Measurements from ENCODE around the gene MACROD2. TPM values are rescaled to one million over a fixed set of nuclear protein-coding genes. Genes with fewer than 3 reads are reported as not detected.
"Not testable (repeated sequence)": the region's sequence is repeated elsewhere in the genome, so short reads cannot be mapped to it uniquely, and the experiment has no call there.

MACROD2 gene
- total RNA-seq, 1 donor from 2014 or later = not detected

DNA sequence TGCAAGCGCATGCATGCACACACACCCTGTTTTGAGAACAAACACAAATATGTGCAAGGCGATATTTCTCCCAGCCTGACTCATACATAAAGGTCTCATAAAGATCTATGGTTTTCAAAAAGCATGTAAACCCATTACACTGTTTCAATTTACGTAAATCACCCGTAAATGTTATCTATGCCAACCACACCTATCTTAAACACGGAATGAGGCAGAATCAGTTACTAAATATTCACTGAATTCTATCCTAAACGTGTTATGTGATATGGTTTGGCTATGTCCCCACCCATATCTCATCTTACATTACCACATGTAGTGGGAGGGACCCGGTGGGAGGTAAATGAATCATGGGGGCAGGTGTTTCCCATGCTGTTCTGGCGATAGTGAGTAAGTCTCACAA, 1956.3 kb downstream of the MACROD2 start:
- DNase-seq (ENCODE audit: low spot score) = no peak
- Mint-ChIP-seq H3K36me3 (ENCODE audit: low read depth) (no peaks in the 10 kb centered on the region), H3K27ac (no peak overlapping the region), H3K4me1 (ENCODE audit: low read depth) (no peaks in the 10 kb centered on the region), H3K9me3 (no peaks in the 10 kb centered on the region), H3K27me3 (ENCODE audit: insufficient read depth) (no peaks in the 10 kb centered on the region), H3K4me3 (no peak overlapping the region)
- intact Hi-C loops (cut with micrococcal nuclease) = no loop called here

DNA sequence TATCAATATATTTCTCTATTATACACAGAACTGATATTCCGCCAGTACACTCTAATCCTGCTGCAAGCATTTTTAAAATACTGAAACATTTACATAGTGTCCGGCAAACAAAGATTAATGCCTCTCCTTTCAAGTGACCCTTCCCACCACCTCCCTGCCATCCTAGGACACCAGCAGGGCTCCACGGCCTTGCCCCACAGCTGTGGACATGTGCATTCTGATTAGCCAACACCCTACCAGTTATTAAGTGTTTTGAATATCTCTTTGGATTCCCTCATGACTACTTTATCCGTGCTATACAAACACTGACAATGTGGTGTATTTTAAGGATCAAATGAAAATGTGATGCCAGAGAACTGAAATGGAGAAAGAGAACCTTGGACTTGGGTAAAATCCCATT, 1962.8 kb downstream of the MACROD2 start:
- H3K27me3 Mint-ChIP-seq (ENCODE audit: insufficient read depth) = no peaks in the 10 kb centered on the region
- no peak for DNase-seq (ENCODE audit: low spot score)
- no peak overlapping the region for H3K4me3 Mint-ChIP-seq
- peaks cover 7% of the 10 kb centered on the region for H3K9me3 Mint-ChIP-seq
- intact Hi-C loops (cut with micrococcal nuclease) = no loop called here
- no peak overlapping the region for H3K27ac Mint-ChIP-seq
- no peaks in the 10 kb centered on the region for H3K36me3 Mint-ChIP-seq (ENCODE audit: low read depth)
- H3K4me1 Mint-ChIP-seq (ENCODE audit: low read depth) = no peaks in the 10 kb centered on the region

DNA sequence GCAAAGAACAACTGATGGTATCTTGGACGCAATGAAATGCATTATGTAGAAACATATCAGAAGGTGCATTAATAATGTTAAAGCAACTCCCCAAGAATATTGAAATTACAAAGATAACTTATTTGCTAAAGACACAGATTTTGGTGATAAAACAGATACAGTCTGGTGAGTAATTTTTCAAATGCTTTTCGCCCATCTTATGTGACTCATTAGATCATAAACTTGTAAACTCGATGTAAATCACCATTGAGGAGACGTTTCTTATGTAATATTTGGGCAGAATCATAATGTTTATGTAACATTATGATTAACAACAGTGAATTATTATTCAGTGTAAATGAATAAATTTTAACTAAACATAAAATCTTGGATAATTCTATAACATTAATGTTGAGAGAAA, 1969.8 kb downstream of the MACROD2 start:
- no peak for DNase-seq (ENCODE audit: low spot score)
- intact Hi-C loops (cut with micrococcal nuclease) = no loop called here
- H3K4me3 Mint-ChIP-seq = no peak overlapping the region
- no peaks in the 10 kb centered on the region for H3K36me3 Mint-ChIP-seq (ENCODE audit: low read depth)
- H3K27me3 Mint-ChIP-seq (ENCODE audit: insufficient read depth) = no peaks in the 10 kb centered on the region
- H3K27ac Mint-ChIP-seq = no peak overlapping the region
- peaks cover 12% of the 10 kb centered on the region for H3K9me3 Mint-ChIP-seq
- no peaks in the 10 kb centered on the region for H3K4me1 Mint-ChIP-seq (ENCODE audit: low read depth)

DNA sequence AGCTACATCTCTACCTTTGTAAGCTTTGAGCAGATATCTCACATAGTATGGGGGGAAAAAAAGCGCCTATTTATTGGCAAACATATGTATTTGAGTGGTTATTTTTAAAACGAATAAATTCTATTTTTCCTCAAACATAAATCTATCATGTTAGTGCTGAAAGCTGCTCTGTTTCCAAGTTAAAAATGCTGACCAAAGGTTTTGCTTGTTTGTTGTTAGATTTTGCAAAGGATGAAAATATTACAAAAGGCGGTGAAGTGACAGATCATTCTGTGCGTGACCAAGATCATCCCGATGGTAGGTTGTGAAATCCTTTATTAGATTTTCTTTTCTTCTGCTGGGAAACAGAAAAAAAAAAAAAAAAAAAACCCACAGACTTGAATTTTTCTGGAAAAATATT, 1972.0 kb downstream of the MACROD2 start:
- peaks cover 12% of the 10 kb centered on the region for H3K9me3 Mint-ChIP-seq
- no peak overlapping the region for H3K27ac Mint-ChIP-seq
- no peaks in the 10 kb centered on the region for H3K27me3 Mint-ChIP-seq (ENCODE audit: insufficient read depth)

DNA sequence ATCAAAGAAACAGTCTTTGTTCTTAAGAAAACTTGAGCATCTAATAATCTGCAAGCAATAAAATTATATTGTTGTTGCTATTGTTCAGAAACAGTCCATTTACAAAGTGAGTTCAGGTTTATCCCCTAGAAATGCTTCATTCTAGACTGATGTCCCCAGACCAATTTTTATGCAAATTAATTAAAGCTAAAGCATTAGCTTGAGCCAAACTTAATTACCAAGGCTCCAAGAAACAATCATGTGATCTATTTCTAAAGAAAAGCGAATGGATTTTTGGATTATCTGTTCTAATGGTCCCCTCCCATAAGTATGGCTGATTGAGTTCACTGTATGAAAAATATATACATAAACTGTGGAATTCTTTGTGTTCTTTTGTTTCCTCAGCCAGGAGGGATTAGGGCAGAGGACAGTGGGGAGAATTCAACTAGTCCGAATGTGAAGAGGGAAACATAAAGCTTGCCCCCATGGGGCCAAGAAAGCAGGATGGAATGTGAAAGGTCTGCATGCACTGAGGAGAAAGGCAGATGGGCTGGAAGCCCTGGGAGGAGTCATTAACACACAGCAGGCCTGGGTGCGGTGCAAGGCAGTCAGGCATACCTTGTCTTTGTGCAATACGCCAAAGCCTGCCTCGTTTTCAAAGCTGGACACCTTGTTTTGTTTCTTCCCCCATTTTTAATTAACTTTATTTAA, 1980.9 kb downstream of the MACROD2 start:
- Mint-ChIP-seq H3K27me3 (ENCODE audit: insufficient read depth) (no peaks in the 10 kb centered on the region), H3K4me1 (ENCODE audit: low read depth) (no peaks in the 10 kb centered on the region), H3K27ac (no peak overlapping the region), H3K4me3 (no peak overlapping the region), H3K9me3 (peaks cover 15% of the 10 kb centered on the region), H3K36me3 (ENCODE audit: low read depth) (no peaks in the 10 kb centered on the region)
- no peak for DNase-seq (ENCODE audit: low spot score)
- intact Hi-C loops (cut with micrococcal nuclease) = no loop called here

More for the DNA sequence above, 1972.0 kb downstream of the MACROD2 start:
- Mint-ChIP-seq H3K4me1 (ENCODE audit: low read depth) (no peaks in the 10 kb centered on the region), H3K36me3 (ENCODE audit: low read depth) (no peaks in the 10 kb centered on the region), H3K4me3 (no peak overlapping the region)
- intact Hi-C loops (cut with micrococcal nuclease) = no loop called here
- DNase-seq (ENCODE audit: low spot score) = no peak

DNA sequence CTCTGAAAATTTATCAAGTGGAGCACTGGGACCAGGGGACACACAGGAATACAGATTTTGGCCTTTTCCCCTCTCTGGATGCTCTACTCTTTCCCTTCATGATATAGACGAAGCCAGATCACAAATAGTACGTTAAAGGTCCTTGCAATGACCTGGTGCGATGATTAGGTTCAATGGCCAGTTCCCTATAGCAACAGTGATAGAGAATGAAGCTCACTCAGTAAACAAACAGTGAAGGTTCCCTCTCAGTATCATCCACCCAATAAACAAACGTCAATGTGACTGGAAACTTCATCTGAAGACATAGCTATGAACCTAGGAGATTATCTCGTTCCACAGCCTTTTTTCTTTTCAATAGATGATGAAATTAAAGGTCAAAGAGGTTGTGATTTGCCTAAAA, 1981.7 kb downstream of the MACROD2 start:
- Mint-ChIP-seq H3K27me3 (ENCODE audit: insufficient read depth) (no peaks in the 10 kb centered on the region), H3K9me3 (peaks cover 11% of the 10 kb centered on the region), H3K4me3 (no peak overlapping the region), H3K36me3 (ENCODE audit: low read depth) (no peaks in the 10 kb centered on the region), H3K4me1 (ENCODE audit: low read depth) (no peaks in the 10 kb centered on the region), H3K27ac (no peak overlapping the region)
- no peak for DNase-seq (ENCODE audit: low spot score)
- intact Hi-C loops (cut with micrococcal nuclease) = no loop called here

DNA sequence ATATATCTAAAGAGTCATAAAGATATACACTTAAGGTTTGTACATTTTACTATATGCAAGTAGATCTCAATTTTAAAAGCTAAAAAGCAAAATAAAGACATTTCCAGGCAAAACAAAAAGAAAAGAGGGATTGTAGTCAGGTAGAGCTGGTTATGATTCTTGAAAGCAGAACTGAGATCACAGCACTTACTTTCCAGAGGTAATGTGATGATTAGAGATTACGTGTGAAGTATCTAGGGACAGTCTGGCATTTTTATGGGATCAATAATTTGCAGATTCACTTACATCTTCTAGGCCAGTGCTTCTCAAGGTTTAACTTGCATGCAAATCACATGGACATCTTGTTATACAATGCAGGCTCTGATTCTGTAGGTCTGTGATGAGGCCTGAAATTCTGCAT, 1982.4 kb downstream of the MACROD2 start:
- no peaks in the 10 kb centered on the region for H3K4me1 Mint-ChIP-seq (ENCODE audit: low read depth)
- no peaks in the 10 kb centered on the region for H3K36me3 Mint-ChIP-seq (ENCODE audit: low read depth)
- H3K27ac Mint-ChIP-seq = no peak overlapping the region
- DNase-seq (ENCODE audit: low spot score) = no peak
- no peaks in the 10 kb centered on the region for H3K27me3 Mint-ChIP-seq (ENCODE audit: insufficient read depth)
- intact Hi-C loops (cut with micrococcal nuclease) = no loop called here
- no peak overlapping the region for H3K4me3 Mint-ChIP-seq
- H3K9me3 Mint-ChIP-seq = peaks cover 8% of the 10 kb centered on the region

DNA sequence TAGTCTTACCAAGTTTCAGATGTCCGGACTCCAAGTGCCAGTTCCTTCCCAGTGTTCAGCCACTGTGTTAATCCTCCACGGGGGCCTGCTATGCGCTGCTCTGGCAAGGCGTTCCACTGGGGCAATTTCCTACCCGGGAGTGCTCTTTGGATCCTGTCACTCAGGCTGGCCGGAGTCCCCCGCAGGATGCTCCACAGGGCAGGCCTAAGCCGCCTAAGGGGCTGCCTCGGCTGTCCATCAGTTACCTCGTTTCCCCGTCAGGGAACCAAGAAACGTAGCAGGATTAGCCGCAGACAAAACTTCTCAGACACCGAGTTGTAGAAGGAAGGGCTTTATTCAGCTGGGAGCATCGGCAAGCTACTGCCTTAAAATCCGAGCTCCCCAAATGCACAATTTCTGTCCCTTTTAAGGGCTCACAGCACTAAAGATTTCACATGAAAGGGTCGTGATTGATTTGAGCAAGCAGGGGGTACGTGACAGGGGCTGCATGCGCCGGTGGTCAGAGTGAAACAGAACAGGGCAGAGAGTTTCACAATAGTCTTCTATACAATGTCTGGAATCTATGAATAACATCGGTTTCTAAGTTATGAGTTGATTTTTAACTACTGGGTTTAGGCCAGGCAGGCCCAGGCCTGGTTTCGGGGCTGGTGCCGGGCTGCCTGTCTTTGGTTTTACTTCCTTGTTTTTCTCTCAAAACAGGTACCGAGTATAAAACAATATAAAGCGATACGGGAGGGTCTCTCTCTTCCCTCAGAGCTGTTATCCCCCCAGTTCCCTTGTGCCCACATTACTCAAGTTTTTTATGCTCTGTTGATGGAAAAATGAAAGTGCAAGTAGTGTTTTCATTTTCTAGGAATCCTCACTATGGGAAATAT, 1990.4 kb downstream of the MACROD2 start:
- peaks cover 14% of the 10 kb centered on the region for H3K9me3 Mint-ChIP-seq
- H3K4me1 Mint-ChIP-seq (ENCODE audit: low read depth); H3K4me3 Mint-ChIP-seq; H3K36me3 Mint-ChIP-seq (ENCODE audit: low read depth); H3K27me3 Mint-ChIP-seq (ENCODE audit: insufficient read depth); intact Hi-C loops (cut with micrococcal nuclease); H3K27ac Mint-ChIP-seq; DNase-seq (ENCODE audit: low spot score): not testable (repeated sequence)

DNA sequence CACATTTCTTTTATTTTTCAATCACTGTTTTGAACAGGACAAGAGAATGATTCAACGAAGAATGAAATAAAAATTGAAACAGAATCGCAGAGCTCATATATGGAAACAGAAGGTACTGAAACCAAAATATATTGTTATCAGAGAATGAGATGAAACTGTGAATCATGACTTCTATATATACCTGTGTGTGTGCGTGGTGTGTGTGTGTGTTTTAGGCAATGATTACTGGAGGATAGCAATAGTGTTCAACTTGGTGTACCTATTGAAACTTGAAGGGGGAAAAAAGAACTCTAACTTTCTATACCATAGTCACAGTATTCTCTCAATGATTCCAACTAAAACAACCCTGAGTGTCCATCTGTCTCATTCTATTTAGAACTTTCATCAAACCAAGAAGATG, 1991.4 kb downstream of the MACROD2 start:
- DNase-seq (ENCODE audit: low spot score) = no peak
- Mint-ChIP-seq H3K27ac (no peak overlapping the region), H3K27me3 (ENCODE audit: insufficient read depth) (no peaks in the 10 kb centered on the region), H3K36me3 (ENCODE audit: low read depth) (no peaks in the 10 kb centered on the region), H3K4me1 (ENCODE audit: low read depth) (no peaks in the 10 kb centered on the region), H3K9me3 (peaks cover 14% of the 10 kb centered on the region), H3K4me3 (no peak overlapping the region)
- intact Hi-C loops (cut with micrococcal nuclease) = no loop called here

DNA sequence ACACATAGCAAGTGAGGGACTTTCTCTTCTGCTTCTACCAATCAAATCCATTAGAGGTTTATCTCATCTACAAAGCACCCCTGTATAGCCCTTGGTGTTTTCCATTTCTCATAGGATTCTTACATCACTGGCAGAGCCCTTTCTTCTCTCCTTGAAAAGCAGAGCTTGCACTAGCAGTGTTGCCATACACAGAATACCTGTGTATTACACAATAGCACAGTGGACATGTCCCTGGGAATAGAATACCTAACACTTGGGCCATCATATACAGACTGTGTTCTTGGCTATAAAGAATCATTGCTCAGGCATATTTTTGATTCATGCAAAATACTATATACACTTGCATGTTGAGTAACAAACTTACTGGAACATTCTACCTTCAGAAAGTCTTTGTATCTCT, 1996.0 kb downstream of the MACROD2 start:
- H3K27me3 Mint-ChIP-seq (ENCODE audit: insufficient read depth) = no peaks in the 10 kb centered on the region
- peaks cover 16% of the 10 kb centered on the region for H3K9me3 Mint-ChIP-seq
- H3K36me3 Mint-ChIP-seq (ENCODE audit: low read depth) = no peaks in the 10 kb centered on the region
- H3K27ac Mint-ChIP-seq = no peak overlapping the region
- no peak overlapping the region for H3K4me3 Mint-ChIP-seq
- intact Hi-C loops (cut with micrococcal nuclease) = no loop called here
- DNase-seq (ENCODE audit: low spot score) = no peak
- no peaks in the 10 kb centered on the region for H3K4me1 Mint-ChIP-seq (ENCODE audit: low read depth)

DNA sequence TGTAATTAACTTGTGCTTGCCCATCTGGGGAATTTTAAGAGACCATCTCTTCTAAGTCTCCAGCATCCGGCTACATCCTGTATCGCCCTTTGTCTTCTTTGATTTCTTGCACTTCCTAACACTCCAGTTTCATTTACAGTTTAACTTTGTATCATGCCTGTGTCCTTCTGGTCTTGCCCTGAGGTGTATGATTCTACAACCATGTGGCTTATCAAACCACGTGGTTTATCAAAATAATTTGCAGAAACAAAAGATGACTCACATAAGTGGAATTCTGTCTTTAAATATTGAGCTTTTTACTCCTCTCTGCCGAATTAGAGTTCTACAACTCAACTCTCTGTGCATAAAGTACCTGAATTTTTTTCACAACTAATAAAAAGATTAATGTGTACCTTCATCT, 1997.2 kb downstream of the MACROD2 start:
- H3K27ac Mint-ChIP-seq = no peak overlapping the region
- intact Hi-C loops (cut with micrococcal nuclease) = no loop called here
- no peaks in the 10 kb centered on the region for H3K36me3 Mint-ChIP-seq (ENCODE audit: low read depth)
- H3K4me1 Mint-ChIP-seq (ENCODE audit: low read depth) = no peaks in the 10 kb centered on the region
- no peak for DNase-seq (ENCODE audit: low spot score)
- H3K4me3 Mint-ChIP-seq = no peak overlapping the region
- peaks cover 20% of the 10 kb centered on the region for H3K9me3 Mint-ChIP-seq
- H3K27me3 Mint-ChIP-seq (ENCODE audit: insufficient read depth) = no peaks in the 10 kb centered on the region

DNA sequence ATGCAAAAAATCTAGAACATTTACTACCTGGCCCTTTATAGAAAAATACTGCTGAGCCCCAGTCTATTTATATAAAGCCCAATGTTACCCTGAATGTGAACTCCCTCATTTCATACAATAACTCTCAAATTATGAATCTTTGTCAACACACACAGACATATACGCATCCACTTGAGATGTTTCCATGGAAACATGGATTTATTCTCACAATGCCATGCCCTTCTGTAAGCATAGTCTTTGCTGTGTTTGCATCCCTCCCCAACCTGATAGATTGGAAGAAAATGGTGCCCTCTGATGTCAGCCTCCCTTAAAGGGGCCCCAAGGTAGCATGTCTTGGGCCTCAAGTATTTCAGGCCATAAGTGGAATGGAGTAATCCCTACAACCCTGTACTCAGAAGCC, 2004.8 kb downstream of the MACROD2 start:
- H3K9me3 Mint-ChIP-seq = peaks cover 33% of the 10 kb centered on the region
- H3K27ac Mint-ChIP-seq = no peak overlapping the region
- peaks cover 2% of the 10 kb centered on the region for H3K27me3 Mint-ChIP-seq (ENCODE audit: insufficient read depth)
- no peak for DNase-seq (ENCODE audit: low spot score)
- intact Hi-C loops (cut with micrococcal nuclease) = no loop called here
- H3K4me1 Mint-ChIP-seq (ENCODE audit: low read depth) = no peaks in the 10 kb centered on the region
- no peaks in the 10 kb centered on the region for H3K36me3 Mint-ChIP-seq (ENCODE audit: low read depth)
- no peak overlapping the region for H3K4me3 Mint-ChIP-seq

DNA sequence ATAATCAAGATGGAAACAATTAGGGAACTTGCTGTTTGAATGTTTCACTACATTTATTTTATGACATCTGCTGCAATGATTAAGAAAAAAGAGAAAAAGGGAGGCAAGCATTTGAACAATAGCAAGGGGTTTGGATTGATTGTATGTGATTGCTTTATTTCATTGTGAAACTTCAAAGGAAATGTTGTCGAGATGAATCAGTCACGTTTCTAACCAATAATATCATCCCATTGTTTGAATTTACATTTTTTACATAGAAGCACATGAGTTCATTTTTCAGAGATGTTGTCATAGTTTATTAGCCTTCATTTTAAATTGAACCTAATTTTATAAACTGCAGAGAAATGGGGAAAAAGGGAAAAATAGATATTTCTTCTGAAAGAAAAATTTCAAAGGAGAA, 2006.0 kb downstream of the MACROD2 start:
- no peak overlapping the region for H3K27ac Mint-ChIP-seq
- no peaks in the 10 kb centered on the region for H3K4me1 Mint-ChIP-seq (ENCODE audit: low read depth)
- DNase-seq (ENCODE audit: low spot score) = no peak
- no peak overlapping the region for H3K4me3 Mint-ChIP-seq
- intact Hi-C loops (cut with micrococcal nuclease) = no loop called here
- peaks cover 26% of the 10 kb centered on the region for H3K9me3 Mint-ChIP-seq
- peaks cover 2% of the 10 kb centered on the region for H3K27me3 Mint-ChIP-seq (ENCODE audit: insufficient read depth)
- no peaks in the 10 kb centered on the region for H3K36me3 Mint-ChIP-seq (ENCODE audit: low read depth)
